ENCODE data around the gene REG3G. TPM values are rescaled to one million over a fixed set of nuclear protein-coding genes. Genes with fewer than 3 reads are reported as not detected.

Gene REG3G
- total and polyA plus RNA-seq, 2 donors (not counting 1 experiment from before 2014, with no cell fraction given) = not detected

- no peak for DNase-seq (ENCODE audit: low read depth in 2 of 2)
- Histone ChIP-seq H4K20me1 (ENCODE audit: control insufficient read depth, extremely low read depth, insufficient read depth, low read length) (no peaks in the 10 kb centered on the region), H3K4me2 (ENCODE audit: extremely low read depth, insufficient read depth, low read length) (no peak overlapping the region), H3K27me3 (ENCODE audit: control insufficient read depth, insufficient read depth, low read length) (no peaks in the 10 kb centered on the region), H3K27ac (ENCODE audit: insufficient read depth, low read length) (no peak overlapping the region), H3K4me1 (ENCODE audit: control insufficient read depth, extremely low read depth, insufficient read depth, low read length) (no peaks in the 10 kb centered on the region), H3K9me3 (ENCODE audit: control insufficient read depth, insufficient read depth, low read depth, low read length) (no peaks in the 10 kb centered on the region), H2AFZ (ENCODE audit: low read length) (no peak overlapping the region), H3K79me2 (ENCODE audit: control insufficient read depth, insufficient read depth, low read length) (no peaks in the 10 kb centered on the region), H3K36me3 (ENCODE audit: control insufficient read depth, insufficient read depth, low read length) (no peaks in the 10 kb centered on the region), H3K9ac (ENCODE audit: insufficient read depth, low read length) (no peak overlapping the region), H3K4me3 (replicated peaks in 1 of 4; ENCODE audit: control extremely low read depth in 1 of 4, insufficient read depth in 1 of 4, low read depth in 3 of 4, low read length in 4 of 4) (no peak overlapping the region)
- TF ChIP-seq CTCF (conservative IDR thresholded peaks at IDR 0.05 in 1 of 2, IDR thresholded peaks at IDR 0.05 in 1 of 2; ENCODE audit: low read depth in 1 of 2, low read length in 2 of 2) (no peak), EZH2 (IDR thresholded peaks at IDR 0.05; ENCODE audit: low read length, missing control alignments) (no peak)
These were observed 25.4 kb upstream of the REG3G start for GRCh38 chr2:79000008-79000576.

- TF ChIP-seq CTCF (conservative IDR thresholded peaks at IDR 0.05 in 1 of 2, IDR thresholded peaks at IDR 0.05 in 1 of 2; ENCODE audit: low read depth in 1 of 2, low read length in 2 of 2) (no peak), EZH2 (IDR thresholded peaks at IDR 0.05; ENCODE audit: low read length, missing control alignments) (no peak)
- Histone ChIP-seq H3K27ac (ENCODE audit: insufficient read depth, low read length) (no peak overlapping the region), H3K4me2 (ENCODE audit: extremely low read depth, insufficient read depth, low read length) (no peak overlapping the region), H3K36me3 (ENCODE audit: control insufficient read depth, insufficient read depth, low read length) (no peaks in the 10 kb centered on the region), H3K9ac (ENCODE audit: insufficient read depth, low read length) (no peak overlapping the region), H3K4me3 (replicated peaks in 1 of 4; ENCODE audit: control extremely low read depth in 1 of 4, insufficient read depth in 1 of 4, low read depth in 3 of 4, low read length in 4 of 4) (no peak overlapping the region), H3K4me1 (ENCODE audit: control insufficient read depth, extremely low read depth, insufficient read depth, low read length) (no peaks in the 10 kb centered on the region), H3K79me2 (ENCODE audit: control insufficient read depth, insufficient read depth, low read length) (no peaks in the 10 kb centered on the region), H2AFZ (ENCODE audit: low read length) (no peak overlapping the region), H3K27me3 (ENCODE audit: control insufficient read depth, insufficient read depth, low read length) (no peaks in the 10 kb centered on the region), H4K20me1 (ENCODE audit: control insufficient read depth, extremely low read depth, insufficient read depth, low read length) (no peaks in the 10 kb centered on the region), H3K9me3 (ENCODE audit: control insufficient read depth, insufficient read depth, low read depth, low read length) (no peaks in the 10 kb centered on the region)
- DNase-seq (ENCODE audit: low read depth in 2 of 2) = no peak
These were observed 24.2 kb upstream of the REG3G start for GRCh38 chr2:79001285-79001684.

GRCh38 chr2:79004680-79005079, 20.8 kb upstream of the REG3G start:
- Histone ChIP-seq H3K27me3 (ENCODE audit: control insufficient read depth, insufficient read depth, low read length) (no peaks in the 10 kb centered on the region), H3K9ac (ENCODE audit: insufficient read depth, low read length) (no peak overlapping the region), H2AFZ (ENCODE audit: low read length) (no peak overlapping the region), H3K4me2 (ENCODE audit: extremely low read depth, insufficient read depth, low read length) (no peak overlapping the region), H3K9me3 (ENCODE audit: control insufficient read depth, insufficient read depth, low read depth, low read length) (no peaks in the 10 kb centered on the region), H3K36me3 (ENCODE audit: control insufficient read depth, insufficient read depth, low read length) (no peaks in the 10 kb centered on the region), H3K4me1 (ENCODE audit: control insufficient read depth, extremely low read depth, insufficient read depth, low read length) (no peaks in the 10 kb centered on the region), H3K79me2 (ENCODE audit: control insufficient read depth, insufficient read depth, low read length) (no peaks in the 10 kb centered on the region), H3K4me3 (replicated peaks in 1 of 4; ENCODE audit: control extremely low read depth in 1 of 4, insufficient read depth in 1 of 4, low read depth in 3 of 4, low read length in 4 of 4) (no peak overlapping the region), H4K20me1 (ENCODE audit: control insufficient read depth, extremely low read depth, insufficient read depth, low read length) (no peaks in the 10 kb centered on the region), H3K27ac (ENCODE audit: insufficient read depth, low read length) (no peak overlapping the region)
- no peak for DNase-seq (ENCODE audit: low read depth in 2 of 2)
- TF ChIP-seq EZH2 (IDR thresholded peaks at IDR 0.05; ENCODE audit: low read length, missing control alignments) (no peak), CTCF (conservative IDR thresholded peaks at IDR 0.05 in 1 of 2, IDR thresholded peaks at IDR 0.05 in 1 of 2; ENCODE audit: low read depth in 1 of 2, low read length in 2 of 2) (no peak)

Measured in fibroblast of lung (primary cell).